ENCODE data around the gene EIF1AX.

- TF ChIP-seq SPI1 (IDR thresholded peaks at IDR 0.05; ENCODE audit: low read depth, low read length) (no peak), POLR2A (IDR thresholded peaks at IDR 0.05; ENCODE audit: low read depth, low read length) (no peak), POLR2AphosphoS5 (IDR thresholded peaks at IDR 0.05; ENCODE audit: low read depth, low read length) (no peak), TAF1 (IDR thresholded peaks at IDR 0.05; ENCODE audit: low read depth, low read length) (no peak)
These were observed 11.3 kb downstream of the EIF1AX start for GRCh38 chrX:20130357-20130756.

Measured in GM12891 (cell line).